ENCODE measurements around the gene SORL1. TPM values are rescaled to one million over a fixed set of nuclear protein-coding genes. Genes with fewer than 3 reads are reported as not detected.

The SORL1 gene
- total RNA-seq, 1 experiment from 2014 or later = 4.9 TPM

- Histone ChIP-seq H3K27me3 (ENCODE audit: insufficient read depth, low read depth) (no peaks in the 10 kb centered on the region), H3F3A (ENCODE audit: insufficient read depth, low read depth) (no peaks in the 10 kb centered on the region), H3K9me2 (ENCODE audit: insufficient read depth) (0 out of 2 replicates have a peak, but pooled peaks cover 4% of the 10 kb centered on the region), H3K4me1 (replicated peaks; ENCODE audit: insufficient read depth) (peaks cover 7% of the 10 kb centered on the region), H3K4me2 (no peak overlapping the region), H3K4me3 (no peak overlapping the region), H3K27ac (no peak overlapping the region), H4K20me1 (ENCODE audit: insufficient read depth) (no peaks in the 10 kb centered on the region), H3K79me2 (ENCODE audit: low read depth) (no peaks in the 10 kb centered on the region), H2AFZ (no peak overlapping the region), H3K36me3 (ENCODE audit: low read depth) (no peaks in the 10 kb centered on the region), H3K9me3 (ENCODE audit: insufficient read depth, low read depth) (peaks cover 13% of the 10 kb centered on the region; the same call in 1 of the 2 replicates)
- TF ChIP-seq CTCF (conservative IDR thresholded peaks at IDR 0.05) (no peak), EZH2 (IDR thresholded peaks at IDR 0.05; ENCODE audit: low read depth) (no peak)
- POLR2A ChIA-PET (ENCODE audit: unreplicated experiment) = no interaction called here
- BruUV-seq (replicated peaks) = no TSS peak
- no peak for DNase-seq
- CTCF ChIA-PET = no interaction called here
- intact Hi-C loops (cut with micrococcal nuclease; ENCODE audit: unreplicated experiment) = no loop called here
Measured at GRCh38 chr11:121525376-121525775, 73.3 kb downstream of the SORL1 start.

GRCh38 chr11:121530257-121530656 is 78.1 kb downstream of the SORL1 start:
- peaks cover 9% of the 10 kb centered on the region; the same call in 1 of the 2 replicates for H3K9me3 ChIP-seq (ENCODE audit: insufficient read depth, low read depth)
- H2AFZ ChIP-seq = no peak overlapping the region
- H3F3A ChIP-seq (ENCODE audit: insufficient read depth, low read depth) = no peaks in the 10 kb centered on the region
- DNase-seq = no peak
- no peaks in the 10 kb centered on the region for H3K36me3 ChIP-seq (ENCODE audit: low read depth)
- no peaks in the 10 kb centered on the region for H3K79me2 ChIP-seq (ENCODE audit: low read depth)
- H3K9me2 ChIP-seq (ENCODE audit: insufficient read depth) = 0 out of 2 replicates have a peak, but pooled peaks cover 4% of the 10 kb centered on the region
- H3K27ac ChIP-seq = no peak overlapping the region
- H3K4me1 ChIP-seq (replicated peaks; ENCODE audit: insufficient read depth) = no peaks in the 10 kb centered on the region
- H3K4me3 ChIP-seq = no peak overlapping the region
- CTCF ChIA-PET = no interaction called here
- H4K20me1 ChIP-seq (ENCODE audit: insufficient read depth) = no peaks in the 10 kb centered on the region
- no peak for TF ChIP-seq CTCF (conservative IDR thresholded peaks at IDR 0.05)
- TF ChIP-seq EZH2 (IDR thresholded peaks at IDR 0.05; ENCODE audit: low read depth) = no peak
- POLR2A ChIA-PET (ENCODE audit: unreplicated experiment) = no interaction called here
- intact Hi-C loops (cut with micrococcal nuclease; ENCODE audit: unreplicated experiment) = loop anchor here (10.0 kb wide), 1 partner anchor 65 kb away; no protein-coding TSS in a partner anchor
- peaks cover 11% of the 10 kb centered on the region; the same call in 1 of the 2 replicates for H3K27me3 ChIP-seq (ENCODE audit: insufficient read depth, low read depth)
- no TSS peak for BruUV-seq (replicated peaks)
- H3K4me2 ChIP-seq = no peak overlapping the region

- Histone ChIP-seq H3K4me1 (replicated peaks; ENCODE audit: insufficient read depth) (no peaks in the 10 kb centered on the region), H3F3A (ENCODE audit: insufficient read depth, low read depth) (no peaks in the 10 kb centered on the region), H4K20me1 (ENCODE audit: insufficient read depth) (no peaks in the 10 kb centered on the region), H3K79me2 (ENCODE audit: low read depth) (no peaks in the 10 kb centered on the region), H3K36me3 (ENCODE audit: low read depth) (no peaks in the 10 kb centered on the region), H3K9me3 (ENCODE audit: insufficient read depth, low read depth) (0 out of 2 replicates have a peak, but pooled peaks cover 6% of the 10 kb centered on the region), H3K27ac (no peak overlapping the region), H2AFZ (no peak overlapping the region), H3K4me3 (no peak overlapping the region), H3K9me2 (ENCODE audit: insufficient read depth) (no peaks in the 10 kb centered on the region), H3K27me3 (ENCODE audit: insufficient read depth, low read depth) (peaks cover 44% of the 10 kb centered on the region), H3K4me2 (no peak overlapping the region)
- no peak for TF ChIP-seq CTCF (conservative IDR thresholded peaks at IDR 0.05)
- no peak for TF ChIP-seq EZH2 (IDR thresholded peaks at IDR 0.05; ENCODE audit: low read depth)
- intact Hi-C loops (cut with micrococcal nuclease; ENCODE audit: unreplicated experiment) = loop anchor here (10.0 kb wide), 1 partner anchor 69 kb away; no protein-coding TSS in a partner anchor
- DNase-seq = no peak
- POLR2A ChIA-PET (ENCODE audit: unreplicated experiment) = no interaction called here
- no TSS peak for BruUV-seq (replicated peaks)
- CTCF ChIA-PET = no interaction called here
Measured at GRCh38 chr11:121533601-121534000, 81.5 kb downstream of the SORL1 start.
